Measurements from ENCODE around the gene SUSD1.

Gene SUSD1

DNA sequence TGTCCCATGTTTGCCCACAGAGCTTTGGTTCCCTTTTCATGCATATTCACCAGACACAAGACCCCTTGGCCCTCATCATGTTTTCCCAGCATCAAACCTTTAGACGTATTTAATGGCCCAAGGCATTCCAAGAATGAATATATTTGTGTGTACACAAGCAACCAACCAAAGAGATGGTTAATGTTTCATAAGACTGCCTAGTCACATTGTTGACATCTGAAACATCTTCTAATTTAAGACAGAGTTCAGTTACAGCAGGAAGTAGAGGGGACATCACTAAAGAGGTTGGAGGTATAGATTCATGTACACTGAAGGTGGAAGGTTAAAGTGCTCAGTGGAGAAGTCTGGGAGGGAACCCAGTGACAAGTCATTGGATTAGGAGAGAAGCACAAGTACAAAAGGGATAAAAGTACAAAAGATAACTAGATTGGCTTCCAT, 49.1 kb downstream of the SUSD1 start:
- H3K4me2 ChIP-seq (ENCODE audit: low read depth, low read length, poor library complexity, severe bottlenecking) = no peak overlapping the region
- no peak overlapping the region for H3K9ac ChIP-seq (ENCODE audit: low read length)
- TF ChIP-seq, protein P1, sequence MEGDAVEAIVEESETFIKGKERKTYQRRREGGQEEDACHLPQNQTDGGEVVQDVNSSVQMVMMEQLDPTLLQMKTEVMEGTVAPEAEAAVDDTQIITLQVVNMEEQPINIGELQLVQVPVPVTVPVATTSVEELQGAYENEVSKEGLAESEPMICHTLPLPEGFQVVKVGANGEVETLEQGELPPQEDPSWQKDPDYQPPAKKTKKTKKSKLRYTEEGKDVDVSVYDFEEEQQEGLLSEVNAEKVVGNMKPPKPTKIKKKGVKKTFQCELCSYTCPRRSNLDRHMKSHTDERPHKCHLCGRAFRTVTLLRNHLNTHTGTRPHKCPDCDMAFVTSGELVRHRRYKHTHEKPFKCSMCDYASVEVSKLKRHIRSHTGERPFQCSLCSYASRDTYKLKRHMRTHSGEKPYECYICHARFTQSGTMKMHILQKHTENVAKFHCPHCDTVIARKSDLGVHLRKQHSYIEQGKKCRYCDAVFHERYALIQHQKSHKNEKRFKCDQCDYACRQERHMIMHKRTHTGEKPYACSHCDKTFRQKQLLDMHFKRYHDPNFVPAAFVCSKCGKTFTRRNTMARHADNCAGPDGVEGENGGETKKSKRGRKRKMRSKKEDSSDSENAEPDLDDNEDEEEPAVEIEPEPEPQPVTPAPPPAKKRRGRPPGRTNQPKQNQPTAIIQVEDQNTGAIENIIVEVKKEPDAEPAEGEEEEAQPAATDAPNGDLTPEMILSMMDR (IDR thresholded peaks at IDR 0.05; ENCODE audit: insufficient read depth, low read length, poor library complexity, severe bottlenecking) = no peak
- TF ChIP-seq EZH2phosphoT487 (conservative IDR thresholded peaks at IDR 0.05; ENCODE audit: low read length) = no peak
- H3K79me2 ChIP-seq (ENCODE audit: insufficient read depth, low read length) = no peaks in the 10 kb centered on the region
- no peaks in the 10 kb centered on the region for H4K20me1 ChIP-seq (ENCODE audit: low read depth, low read length)
- no peak overlapping the region for H3K27ac ChIP-seq (ENCODE audit: low read depth, low read length)
- no peak overlapping the region for H2AFZ ChIP-seq (ENCODE audit: low read depth, low read length, severe bottlenecking)
- no peaks in the 10 kb centered on the region for H3K9me2 ChIP-seq (replicated peaks; ENCODE audit: insufficient read depth, low read length)
- no peaks in the 10 kb centered on the region for H3K27me3 ChIP-seq (ENCODE audit: low read length)
- no peaks in the 10 kb centered on the region for H3K9me3 ChIP-seq (ENCODE audit: insufficient read depth, low read length)
- no peaks in the 10 kb centered on the region for H3K36me3 ChIP-seq (ENCODE audit: low read length)
- no peak overlapping the region for H3K4me3 ChIP-seq (ENCODE audit: insufficient read depth, low read length, poor library complexity, severe bottlenecking)
- H3F3A ChIP-seq (ENCODE audit: insufficient read depth) = no peaks in the 10 kb centered on the region

DNA sequence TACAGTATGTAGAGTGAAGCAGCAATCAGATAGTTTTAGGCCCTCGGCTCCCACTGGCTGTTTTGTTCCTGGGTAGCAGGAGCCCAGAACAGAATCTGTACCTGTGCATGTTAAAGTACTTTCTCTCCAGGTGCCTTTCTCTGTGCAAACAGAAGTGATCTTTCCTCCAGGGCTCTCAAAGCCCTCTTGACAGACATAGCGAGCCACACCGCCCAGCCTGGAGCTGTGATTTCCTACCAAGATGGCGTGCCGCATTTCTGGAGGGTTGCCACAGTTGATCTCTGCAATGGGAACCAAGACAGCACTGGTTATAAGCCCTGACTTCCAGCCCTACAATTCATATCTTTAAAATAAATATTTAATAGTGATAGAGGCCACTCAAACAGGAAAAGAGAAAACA, 50.9 kb downstream of the SUSD1 start:
- no peak overlapping the region for H3K27ac ChIP-seq (ENCODE audit: low read depth, low read length)
- no peaks in the 10 kb centered on the region for H3K27me3 ChIP-seq (ENCODE audit: low read length)
- no peak overlapping the region for H3K9ac ChIP-seq (ENCODE audit: low read length)
- no peaks in the 10 kb centered on the region for H3K79me2 ChIP-seq (ENCODE audit: insufficient read depth, low read length)
- H2AFZ ChIP-seq (ENCODE audit: low read depth, low read length, severe bottlenecking) = no peak overlapping the region
- H3K36me3 ChIP-seq (ENCODE audit: low read length) = no peaks in the 10 kb centered on the region
- no peak for TF ChIP-seq EZH2phosphoT487 (conservative IDR thresholded peaks at IDR 0.05; ENCODE audit: low read length)
- TF ChIP-seq, protein P1 (IDR thresholded peaks at IDR 0.05; ENCODE audit: insufficient read depth, low read length, poor library complexity, severe bottlenecking) = no peak
- no peaks in the 10 kb centered on the region for H3F3A ChIP-seq (ENCODE audit: insufficient read depth)
- H3K9me3 ChIP-seq (ENCODE audit: insufficient read depth, low read length) = no peaks in the 10 kb centered on the region
- H3K4me2 ChIP-seq (ENCODE audit: low read depth, low read length, poor library complexity, severe bottlenecking) = no peak overlapping the region
- H3K4me3 ChIP-seq (ENCODE audit: insufficient read depth, low read length, poor library complexity, severe bottlenecking) = no peak overlapping the region
- H3K9me2 ChIP-seq (replicated peaks; ENCODE audit: insufficient read depth, low read length) = no peaks in the 10 kb centered on the region
- H4K20me1 ChIP-seq (ENCODE audit: low read depth, low read length) = no peaks in the 10 kb centered on the region

GRCh38 chr9:112121633-112122032, 53.5 kb downstream of the SUSD1 start:
- H3K79me2 ChIP-seq (ENCODE audit: insufficient read depth, low read length) = no peaks in the 10 kb centered on the region
- H3K4me2 ChIP-seq (ENCODE audit: low read depth, low read length, poor library complexity, severe bottlenecking) = no peak overlapping the region
- no peaks in the 10 kb centered on the region for H4K20me1 ChIP-seq (ENCODE audit: low read depth, low read length)
- no peak overlapping the region for H3K4me3 ChIP-seq (ENCODE audit: insufficient read depth, low read length, poor library complexity, severe bottlenecking)
- H3K27me3 ChIP-seq (ENCODE audit: low read length) = no peaks in the 10 kb centered on the region
- no peak for TF ChIP-seq EZH2phosphoT487 (conservative IDR thresholded peaks at IDR 0.05; ENCODE audit: low read length)
- TF ChIP-seq, protein P1 (IDR thresholded peaks at IDR 0.05; ENCODE audit: insufficient read depth, low read length, poor library complexity, severe bottlenecking) = no peak
- H2AFZ ChIP-seq (ENCODE audit: low read depth, low read length, severe bottlenecking) = no peak overlapping the region
- H3F3A ChIP-seq (ENCODE audit: insufficient read depth) = no peaks in the 10 kb centered on the region
- H3K9me2 ChIP-seq (replicated peaks; ENCODE audit: insufficient read depth, low read length) = no peaks in the 10 kb centered on the region
- no peaks in the 10 kb centered on the region for H3K9me3 ChIP-seq (ENCODE audit: insufficient read depth, low read length)
- no peak overlapping the region for H3K27ac ChIP-seq (ENCODE audit: low read depth, low read length)
- no peaks in the 10 kb centered on the region for H3K36me3 ChIP-seq (ENCODE audit: low read length)
- no peak overlapping the region for H3K9ac ChIP-seq (ENCODE audit: low read length)

Measured in SU-DHL-6 (cell line).